HEK293T (cell line): ENCODE data around the gene STAC.

Experiments used
- ELF4 ChIP-seq: fragments of 450-650 bp; IDR thresholded peaks from 2 replicates; pipeline ENCODE4 v1.6.1; 2017; ENCODE audit warnings: antibody characterized with exemption
- FOXA1 ChIP-seq: fragments of 450-650 bp; IDR thresholded peaks from 2 replicates; pipeline ENCODE4 v1.6.1; 2016; ENCODE audit warnings: mild to moderate bottlenecking
- FOXK2 ChIP-seq: fragments of 450-650 bp; IDR thresholded peaks from 2 replicates; pipeline ENCODE4 v1.6.1; 2016; ENCODE audit warnings: mild to moderate bottlenecking
- FOXM1 ChIP-seq: fragments of 450-650 bp; IDR thresholded peaks from 2 replicates; pipeline ENCODE4 v1.6.1; 2017; ENCODE audit warnings: mild to moderate bottlenecking, borderline replicate concordance
- NFRKB ChIP-seq: fragments of 450-650 bp; IDR thresholded peaks from 2 replicates; pipeline ENCODE4 v1.6.1; 2016; ENCODE audit warnings: mild to moderate bottlenecking, moderate library complexity
- SUZ12 ChIP-seq: fragments of 450-650 bp; IDR thresholded peaks from 2 replicates; pipeline ENCODE4 v1.6.1; 2016; ENCODE audit warnings: mild to moderate bottlenecking

DNA sequence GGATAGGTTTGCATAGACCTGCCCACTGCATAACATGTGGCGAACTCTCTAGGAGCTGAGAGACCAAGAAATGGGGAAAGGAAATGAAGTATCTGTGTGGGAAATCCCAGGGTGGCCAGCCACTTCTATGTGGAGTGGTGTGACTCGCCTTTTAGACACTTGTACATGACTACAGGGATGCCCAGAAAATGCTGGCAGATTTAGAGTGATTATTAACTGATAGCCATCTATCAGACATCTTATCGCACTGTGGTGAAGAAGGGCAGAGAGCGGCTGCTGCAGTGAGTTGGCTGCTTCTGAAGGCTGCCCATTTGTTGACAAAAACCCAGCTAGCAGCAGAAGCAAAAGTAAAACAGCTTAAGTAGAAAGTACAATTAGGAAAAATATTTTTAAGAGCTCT is 18.1 kb upstream of the STAC start:
- TF ChIP-seq FOXM1 (no peak), FOXK2 (no peak), ELF4 (no peak), FOXA1 (no peak), SUZ12 (no peak), NFRKB (no peak)
